ENCODE results near the gene SLAMF6.
"Not testable (repeated sequence)": the region's sequence is repeated elsewhere in the genome, so short reads cannot be mapped to it uniquely, and the experiment has no call there.

The SLAMF6 gene

DNA sequence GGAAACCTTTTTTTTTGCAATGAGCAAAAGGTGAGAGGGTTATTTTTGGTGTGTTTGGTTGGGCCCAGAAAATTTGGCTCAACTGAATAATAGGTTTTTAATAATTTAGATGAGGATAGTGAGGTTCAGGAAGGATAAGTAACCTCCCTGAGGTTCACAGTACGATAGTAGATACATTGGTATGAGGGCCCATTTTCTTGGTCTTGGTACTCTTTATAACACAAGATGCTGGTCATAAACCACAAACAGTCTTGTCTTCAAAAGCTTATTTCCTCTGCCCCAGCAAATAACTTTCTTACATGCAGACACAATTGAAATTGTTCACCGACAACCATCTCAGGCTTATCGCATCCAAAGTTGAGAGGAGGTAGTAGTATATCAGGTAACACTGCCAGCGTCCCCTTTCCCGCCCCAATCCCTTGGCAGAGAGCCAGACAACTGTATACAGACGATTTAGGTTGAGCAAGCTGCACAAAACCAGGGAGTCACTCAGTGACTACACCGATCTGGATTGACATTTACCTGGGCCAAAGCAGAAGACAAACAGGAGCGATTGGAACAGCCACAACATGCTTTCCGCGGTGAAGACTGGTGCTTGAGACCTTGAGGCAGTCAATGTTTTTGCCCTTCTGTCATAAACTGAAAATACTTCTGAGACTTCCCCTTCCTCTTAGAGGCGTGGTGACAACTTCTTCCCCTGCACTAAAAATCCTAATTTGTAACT is at the start of gene SLAMF6:
SLAMF6 (minus strand) TSS at position 634 of the 724 bp plus-strand sequence; CDS start at position 571, 63 bp downstream.
- DNase-seq (ENCODE audit: low read depth, low spot score): no peak

DNA sequence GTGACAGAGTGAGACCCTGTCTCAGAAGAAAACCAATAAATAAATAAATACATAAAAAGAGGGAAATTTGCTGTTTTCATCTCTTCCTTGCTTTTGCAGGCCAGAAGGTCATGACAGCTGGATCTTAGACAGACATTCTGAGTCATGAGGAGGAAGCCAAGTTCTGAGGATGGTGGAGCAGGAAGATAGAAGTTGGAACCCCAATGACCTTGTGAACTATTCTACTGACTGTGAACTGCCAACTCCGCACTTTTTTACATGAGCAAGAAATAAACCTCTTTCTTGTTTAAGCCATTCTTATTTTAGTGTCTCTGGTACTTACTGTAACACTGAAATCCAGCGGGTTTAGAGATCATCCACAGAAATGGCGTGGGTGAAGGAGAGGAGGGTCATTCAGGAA is 47.8 kb upstream of the SLAMF6 start:
- DNase-seq (ENCODE audit: low read depth, low spot score): no peak

GRCh38 chr1:160569806-160570205 is 46.8 kb upstream of the SLAMF6 start:
- DNase-seq (ENCODE audit: low read depth, low spot score): no peak

DNA sequence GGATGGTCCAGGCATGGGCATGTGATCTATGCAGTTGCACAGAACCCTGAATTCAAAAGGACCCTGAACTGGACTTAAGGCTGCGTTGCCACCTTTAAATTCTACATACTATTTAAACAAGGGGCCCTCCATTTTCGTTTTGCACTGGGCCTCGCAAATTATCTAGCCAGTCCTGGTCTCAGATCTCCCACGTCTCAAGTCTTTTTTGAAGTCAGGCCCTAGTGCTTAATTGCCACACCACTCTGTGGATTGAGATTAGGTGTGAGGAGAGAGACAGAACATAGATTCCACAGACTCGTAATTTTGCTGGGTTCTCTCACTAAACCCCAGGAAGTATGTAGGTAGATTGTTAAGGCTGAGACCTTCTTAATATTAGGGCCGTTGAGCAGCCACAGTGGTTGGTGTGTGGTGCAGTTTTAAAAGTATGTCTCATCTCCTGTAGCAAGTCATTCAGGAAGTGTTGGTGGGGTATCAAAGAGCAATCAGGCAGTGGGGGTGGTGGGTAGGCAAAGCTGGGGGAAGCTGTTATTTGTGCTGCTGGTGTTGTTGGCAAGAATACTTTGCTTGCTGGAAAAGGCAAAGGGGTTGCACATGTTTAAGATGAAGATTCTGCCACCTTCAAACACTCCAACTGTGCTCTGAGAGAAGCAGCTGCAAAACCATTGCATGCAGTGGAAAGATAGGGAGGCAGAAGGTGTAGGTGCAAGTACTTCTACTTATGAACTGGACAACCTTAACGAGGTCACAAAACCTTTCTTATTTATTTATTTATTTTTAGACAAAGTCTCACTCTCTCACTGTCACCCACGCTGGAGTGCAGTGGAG is 45.0 kb upstream of the SLAMF6 start:
- no peak for DNase-seq (ENCODE audit: low read depth, low spot score)

- no peak for DNase-seq (ENCODE audit: low read depth, low spot score)
Measured at GRCh38 chr1:160567341-160567740, 44.3 kb upstream of the SLAMF6 start.

DNA sequence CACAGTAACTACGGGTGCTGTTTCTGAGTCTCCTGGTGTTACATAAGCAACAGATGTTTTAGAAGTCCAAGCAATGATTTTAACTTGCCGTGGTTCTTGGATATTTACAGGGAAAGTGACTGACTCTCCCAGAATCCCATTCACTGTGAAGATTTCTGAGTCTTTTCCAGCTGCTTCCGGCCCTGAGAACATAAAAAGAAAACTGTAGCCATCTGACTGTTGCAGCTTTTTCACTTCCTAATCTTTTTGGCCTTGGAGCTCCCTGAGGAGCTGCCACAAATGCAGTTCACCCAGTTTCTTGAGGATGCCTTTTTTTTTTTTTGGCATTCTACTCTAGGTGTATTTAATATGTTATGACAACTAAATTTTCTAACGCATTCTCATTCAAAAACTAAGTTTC is 42.5 kb upstream of the SLAMF6 start:
- DNase-seq (ENCODE audit: low read depth, low spot score): no peak

DNA sequence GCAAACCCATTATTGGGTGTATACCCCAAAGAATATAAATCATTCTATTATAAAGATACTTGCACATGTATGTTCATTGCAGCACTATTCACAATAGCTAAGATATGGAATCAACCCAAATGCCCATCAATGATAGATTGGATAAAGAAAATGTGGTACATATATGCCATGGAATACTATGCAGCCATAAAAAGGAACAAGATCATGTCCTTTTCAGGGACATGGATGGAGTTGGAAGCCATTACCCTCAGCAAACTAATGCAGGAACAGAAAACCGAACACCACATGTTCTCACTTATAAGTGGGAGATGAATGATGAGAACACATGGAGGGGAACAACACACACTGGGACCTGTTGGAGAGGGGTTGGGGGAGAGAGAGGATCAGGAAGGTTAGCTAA is 40.2 kb upstream of the SLAMF6 start:
- not testable (repeated sequence) for DNase-seq (ENCODE audit: low read depth, low spot score)

GRCh38 chr1:160562745-160563144 is 39.7 kb upstream of the SLAMF6 start:
- not testable (repeated sequence) for DNase-seq (ENCODE audit: low read depth, low spot score)

GRCh38 chr1:160560806-160561205 is 37.8 kb upstream of the SLAMF6 start:
- DNase-seq (ENCODE audit: low read depth, low spot score): no peak

DNA sequence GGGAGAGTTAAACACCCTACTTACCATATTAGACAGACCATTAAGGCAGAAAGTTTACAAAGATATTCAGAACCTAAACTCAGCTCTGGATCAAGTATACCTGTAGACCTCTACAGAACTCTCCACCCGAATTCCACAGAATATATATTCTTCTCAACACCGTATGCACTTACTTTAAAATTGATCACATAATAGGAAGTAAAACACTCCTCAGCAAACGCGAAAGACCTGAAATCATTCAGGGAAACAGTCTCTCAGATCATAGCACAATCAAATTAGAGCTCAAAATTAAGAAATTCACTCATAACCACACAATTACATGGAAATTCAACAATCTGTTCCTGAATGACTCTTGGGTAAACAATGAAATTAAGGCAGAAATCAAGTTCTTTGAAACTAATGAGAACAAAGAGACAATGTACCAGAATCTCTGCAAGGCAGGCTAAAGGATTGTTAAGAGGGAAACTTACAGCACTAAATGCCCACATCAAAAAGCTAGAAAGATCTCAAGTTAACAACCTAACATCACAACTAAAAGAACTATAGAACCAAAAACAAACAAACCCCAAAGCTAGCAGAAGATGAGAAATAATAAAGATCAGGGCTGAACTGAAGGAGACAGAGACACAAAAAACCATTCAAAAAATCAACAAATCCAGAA is 37.1 kb upstream of the SLAMF6 start:
- no peak for DNase-seq (ENCODE audit: low read depth, low spot score)

GRCh38 chr1:160559437-160559836 is 36.4 kb upstream of the SLAMF6 start:
- DNase-seq (ENCODE audit: low read depth, low spot score): not testable (repeated sequence)

DNA sequence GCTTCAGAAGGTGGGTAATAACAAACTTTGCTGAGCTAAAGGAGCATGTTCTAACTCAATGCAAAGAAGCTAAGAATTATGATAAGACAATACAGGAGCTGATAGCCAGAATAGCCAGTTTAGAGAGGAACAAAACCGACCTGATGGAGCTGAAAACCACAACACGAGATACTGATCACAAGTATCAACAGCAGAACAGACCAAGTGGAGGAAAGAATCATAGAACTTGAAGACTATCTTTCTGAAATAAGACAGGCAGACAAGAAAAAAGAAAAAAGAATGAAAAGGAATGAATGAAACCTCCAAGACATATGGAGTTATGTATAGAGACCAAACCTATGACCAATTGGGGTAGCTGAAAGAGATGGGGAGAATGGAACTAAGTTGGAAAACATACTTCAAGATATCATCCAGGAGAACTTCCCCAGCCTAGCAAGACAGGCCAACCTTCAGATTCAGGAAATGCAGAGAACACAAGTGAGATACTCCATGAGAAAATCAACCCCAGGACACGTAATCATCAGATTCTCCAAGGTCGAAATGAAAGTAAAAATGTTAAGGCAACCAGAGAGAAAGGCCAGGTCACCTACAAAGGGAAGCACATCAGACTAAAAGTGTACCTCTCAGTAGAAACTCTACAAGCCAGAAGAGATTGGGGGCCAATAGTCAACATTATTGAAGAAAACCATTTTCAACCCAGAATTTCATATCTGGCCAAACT is 35.8 kb upstream of the SLAMF6 start:
- no peak for DNase-seq (ENCODE audit: low read depth, low spot score)

DNA sequence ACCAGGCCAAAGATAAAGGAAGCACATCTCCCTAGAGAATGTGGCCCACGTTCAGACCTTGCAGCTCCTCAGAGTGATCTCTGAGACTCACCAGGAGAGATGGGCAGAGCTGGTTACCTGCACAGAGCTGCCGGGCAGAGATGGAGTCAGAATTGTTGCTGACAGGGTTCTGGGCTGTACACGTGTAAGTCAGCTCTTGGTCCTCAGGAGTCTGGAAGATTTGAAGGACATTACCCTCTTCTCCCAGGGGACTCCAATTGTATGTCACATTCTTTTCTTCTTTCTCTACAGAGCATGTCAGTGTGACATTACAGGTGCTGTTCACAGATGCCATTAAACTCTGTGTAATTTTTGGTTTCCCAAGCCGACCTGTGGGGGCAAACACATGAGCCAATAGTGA is 30.7 kb upstream of the SLAMF6 start:
- DNase-seq (ENCODE audit: low read depth, low spot score): no peak

GRCh38 chr1:160552425-160552824 is 29.4 kb upstream of the SLAMF6 start:
- DNase-seq (ENCODE audit: low read depth, low spot score): no peak

DNA sequence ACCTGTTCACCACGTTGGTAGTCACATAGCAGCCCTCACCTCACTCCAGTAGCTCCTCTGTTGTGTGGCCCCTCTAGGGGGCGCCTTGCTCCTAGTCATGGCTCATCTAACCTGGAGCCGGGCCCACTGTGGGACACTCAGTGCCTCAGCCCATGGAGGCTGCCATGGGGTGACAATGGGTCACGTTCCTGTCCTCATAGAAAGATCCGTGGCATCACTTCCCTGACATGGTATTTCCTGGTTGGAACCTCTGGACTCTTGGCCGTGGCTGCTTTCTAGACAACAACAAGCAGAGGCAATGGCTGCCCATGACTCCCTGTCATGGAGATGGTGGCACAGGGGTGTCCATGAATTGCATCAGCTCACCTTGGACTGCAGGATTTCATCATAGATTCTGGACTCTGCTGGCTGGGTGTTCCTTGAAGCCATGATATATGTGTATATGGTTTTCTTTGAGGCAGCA is 27.5 kb upstream of the SLAMF6 start:
- no peak for DNase-seq (ENCODE audit: low read depth, low spot score)

DNA sequence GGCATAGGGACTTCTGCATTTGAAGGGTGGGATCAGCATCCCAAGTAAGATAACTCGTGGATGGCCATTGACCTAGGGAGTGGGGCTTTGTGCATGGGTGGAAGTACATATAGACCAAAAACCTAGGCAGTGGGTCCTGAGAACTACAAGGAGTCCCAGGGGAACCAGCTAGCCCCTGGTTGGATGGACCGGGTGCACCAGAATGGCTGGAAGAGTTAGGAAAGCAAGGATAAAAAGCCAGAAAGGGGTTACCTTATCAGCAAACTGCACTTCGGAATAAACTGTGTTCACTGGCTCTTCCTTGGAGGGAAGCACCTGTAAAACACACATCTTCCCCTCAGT is 26.6 kb upstream of the SLAMF6 start:
- DNase-seq (ENCODE audit: low read depth, low spot score): no peak

- DNase-seq (ENCODE audit: low read depth, low spot score): no peak
Measured at GRCh38 chr1:160548960-160549664, 26.1 kb upstream of the SLAMF6 start.

- no peak for DNase-seq (ENCODE audit: low read depth, low spot score)
Measured at GRCh38 chr1:160548183-160548582, 25.1 kb upstream of the SLAMF6 start.

DNA sequence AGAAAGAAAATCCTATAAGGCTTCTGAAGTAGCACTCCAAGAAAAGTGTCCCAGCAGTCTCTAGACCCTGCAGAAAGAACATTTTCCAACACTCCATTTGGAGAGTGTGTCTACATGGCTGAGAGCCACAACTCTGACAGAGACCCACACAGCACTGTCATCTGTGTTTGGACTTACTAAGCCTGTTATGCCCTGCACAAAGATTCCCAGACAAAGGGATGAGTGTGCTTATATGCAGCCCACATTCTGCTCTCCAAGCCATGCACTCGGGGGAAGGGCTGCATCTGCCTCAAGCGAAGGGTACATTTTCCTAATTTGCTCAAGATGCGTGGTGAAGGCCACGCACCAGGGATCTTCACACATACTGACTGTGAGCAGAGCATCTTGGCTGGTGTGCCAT is 24.4 kb upstream of the SLAMF6 start:
- no peak for DNase-seq (ENCODE audit: low read depth, low spot score)

DNA sequence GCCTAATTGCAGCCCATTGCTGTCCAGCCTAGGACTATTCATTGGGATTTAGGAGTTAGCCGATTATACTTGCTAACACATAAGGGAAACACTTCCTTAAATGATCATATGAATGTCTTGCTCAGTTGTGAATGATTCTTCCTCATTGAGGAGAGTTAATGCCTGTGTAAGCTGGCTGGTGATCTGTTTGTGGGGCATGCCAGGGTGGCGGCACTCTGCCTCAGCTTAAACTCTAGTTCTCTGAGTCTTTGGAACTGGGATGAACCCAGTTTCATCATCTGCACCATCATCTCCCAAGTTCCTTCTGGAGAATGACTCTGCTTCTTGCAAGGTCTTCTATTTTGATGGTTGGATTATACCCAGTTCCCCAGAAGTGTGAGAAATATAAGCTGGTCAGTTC is 23.9 kb upstream of the SLAMF6 start:
- no peak for DNase-seq (ENCODE audit: low read depth, low spot score)

DNA sequence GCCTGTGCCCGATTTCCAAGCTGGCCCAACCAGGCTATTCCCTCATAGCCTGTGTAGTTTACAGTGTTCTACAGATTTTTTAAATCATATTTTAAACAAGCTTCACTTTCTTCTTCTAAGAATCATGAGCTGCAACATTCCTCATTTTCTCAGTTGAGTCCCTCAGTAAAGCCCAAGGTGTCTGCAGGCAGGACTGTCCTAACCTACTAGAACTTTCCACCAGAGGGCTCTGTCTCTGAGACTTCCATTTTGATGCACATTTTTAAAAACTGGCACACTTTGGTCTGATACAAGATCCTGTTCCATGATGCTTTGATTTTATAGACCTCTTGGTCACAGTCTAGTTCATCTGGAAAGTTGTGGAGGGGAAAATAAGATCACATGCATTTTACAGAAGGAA is 21.6 kb upstream of the SLAMF6 start:
- DNase-seq (ENCODE audit: low read depth, low spot score): no peak
